ENCODE results near the gene KRTAP4-4.
"Not testable (repeated sequence)": the region's sequence is repeated elsewhere in the genome, so short reads cannot be mapped to it uniquely, and the experiment has no call there.

Gene KRTAP4-4

DNA sequence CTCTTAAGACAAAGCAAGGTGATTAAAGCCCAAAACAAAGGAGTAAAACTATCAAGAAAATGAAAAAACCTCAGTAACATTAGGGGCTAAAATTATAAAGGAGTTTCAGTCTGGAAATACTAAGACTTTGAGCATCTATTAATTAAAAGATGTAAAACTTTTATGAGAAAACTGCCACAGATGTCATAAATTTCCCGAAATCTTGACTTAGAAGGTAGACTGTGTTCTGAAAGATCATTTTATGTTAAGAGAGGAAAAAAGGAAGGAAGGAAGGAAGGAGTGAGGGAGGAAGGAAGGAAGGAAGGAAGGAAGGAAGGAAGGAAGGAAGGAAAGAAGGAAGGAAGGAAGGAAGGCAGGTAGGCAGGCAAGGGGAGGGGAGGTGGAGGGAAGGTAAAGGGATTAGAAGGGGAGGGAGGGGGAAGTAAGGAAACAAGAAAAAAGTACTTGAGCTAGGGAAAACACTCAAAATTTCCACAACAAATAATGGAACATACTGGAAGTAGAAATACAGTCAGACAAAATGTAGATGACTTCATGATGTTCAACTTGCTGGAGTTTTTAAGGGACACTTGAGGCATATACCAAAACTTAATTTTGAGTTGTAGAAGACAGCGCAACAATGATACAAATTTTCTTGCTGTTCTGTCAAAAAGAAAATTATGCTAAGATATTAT is 12.9 kb downstream of the KRTAP4-4 start:
- DNase-seq, result no peak

DNA sequence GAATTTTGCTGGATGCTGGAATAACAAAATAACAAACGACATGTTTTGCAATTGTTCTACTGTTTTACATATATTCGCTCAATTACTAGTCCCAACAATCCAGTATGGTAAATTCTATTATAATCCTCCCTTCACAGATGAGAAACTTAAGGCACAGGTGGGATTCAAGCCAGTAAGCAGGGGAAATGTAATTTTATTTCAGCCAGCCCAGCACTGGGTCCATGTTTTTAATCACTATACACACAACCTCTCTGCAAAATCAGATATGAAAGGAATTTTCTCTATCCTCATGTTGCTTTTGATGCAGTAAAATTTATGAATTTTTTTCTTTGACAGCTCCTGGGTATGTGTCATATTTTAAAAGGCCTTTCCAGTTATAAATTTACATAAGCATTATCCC is 15.3 kb downstream of the KRTAP4-4 start:
- no peak for DNase-seq

DNA sequence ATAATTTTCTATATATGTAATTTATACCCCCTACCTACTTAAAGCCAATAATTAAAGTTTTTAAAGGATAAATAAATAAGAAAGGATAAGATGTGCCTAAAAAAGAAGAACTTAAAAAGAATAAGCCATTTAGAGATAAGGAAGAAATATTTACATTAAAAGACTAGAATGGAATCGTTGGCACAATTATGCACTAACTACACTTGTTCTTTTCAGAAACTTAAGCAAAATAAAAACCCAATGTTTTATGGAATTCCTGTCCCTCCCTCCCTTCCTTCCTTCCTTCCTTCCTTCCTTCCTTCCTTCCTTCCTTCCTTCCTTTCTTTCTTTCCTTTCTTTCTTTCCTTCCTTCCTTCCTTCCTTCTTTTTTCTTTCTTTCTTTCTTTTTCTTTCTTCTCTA is 15.7 kb downstream of the KRTAP4-4 start:
- DNase-seq, result no peak

DNA sequence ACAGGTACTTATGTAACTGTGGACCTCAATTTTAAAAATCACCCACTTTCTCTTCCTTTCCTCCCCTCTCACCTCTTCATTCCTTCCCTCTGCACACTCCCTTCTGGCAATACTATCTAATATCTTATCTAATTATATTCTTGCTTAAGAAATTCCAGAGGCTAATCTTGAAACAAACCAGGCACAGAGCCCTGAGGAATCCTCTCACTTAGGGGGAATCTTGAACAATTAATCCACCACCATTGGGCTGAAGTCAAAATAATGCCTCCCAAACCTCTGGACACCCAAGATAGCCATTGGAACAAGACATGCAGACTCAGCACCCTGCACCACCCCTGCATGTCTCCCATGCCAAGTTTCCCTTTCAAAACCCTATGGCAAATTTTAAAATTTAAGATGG is 19.2 kb downstream of the KRTAP4-4 start:
- no peak for DNase-seq

DNA sequence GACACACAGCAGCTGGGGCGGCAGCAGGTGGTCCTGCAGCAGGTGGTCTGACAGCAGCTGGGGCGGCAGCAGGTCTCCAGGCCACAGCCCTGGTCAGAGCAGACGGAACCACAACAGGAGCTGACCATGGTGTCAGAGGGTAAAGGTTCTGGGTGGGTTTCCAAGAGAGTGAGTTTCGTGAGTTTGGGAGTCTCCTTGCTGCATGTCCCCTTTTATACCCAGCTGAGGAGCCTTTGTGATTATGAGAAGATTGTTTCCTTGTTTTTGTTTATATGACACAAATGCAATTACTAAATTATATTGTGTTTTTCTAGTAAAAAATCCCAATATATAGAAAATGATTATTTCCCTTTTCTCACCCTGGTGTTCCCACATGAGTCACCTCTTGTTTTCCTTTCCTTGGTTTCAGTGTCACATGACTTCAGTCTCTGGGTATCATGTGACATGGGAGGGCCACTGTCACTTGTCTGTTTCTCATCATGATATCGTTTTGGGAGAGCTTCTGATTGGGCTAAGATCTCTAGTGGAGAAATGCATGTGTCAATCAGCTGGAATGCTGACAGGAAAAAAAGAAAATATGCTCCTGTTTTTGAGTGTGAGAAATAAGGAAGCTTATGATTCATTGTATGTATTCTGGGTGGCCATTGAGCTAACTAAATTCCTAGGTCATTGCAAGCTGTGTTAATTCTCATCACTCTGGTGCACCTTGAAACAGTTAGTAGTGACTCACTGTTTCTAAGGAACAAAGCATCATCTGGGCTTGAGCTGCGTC is 20.0 kb downstream of the KRTAP4-4 start, which contains the start of gene KRTAP4-6:
Gene KRTAP4-6, minus strand, starts transcription at position 185 of the 772 bp plus-strand sequence. Its CDS starts 57 bp downstream, at position 128.
- DNase-seq, result no peak

DNA sequence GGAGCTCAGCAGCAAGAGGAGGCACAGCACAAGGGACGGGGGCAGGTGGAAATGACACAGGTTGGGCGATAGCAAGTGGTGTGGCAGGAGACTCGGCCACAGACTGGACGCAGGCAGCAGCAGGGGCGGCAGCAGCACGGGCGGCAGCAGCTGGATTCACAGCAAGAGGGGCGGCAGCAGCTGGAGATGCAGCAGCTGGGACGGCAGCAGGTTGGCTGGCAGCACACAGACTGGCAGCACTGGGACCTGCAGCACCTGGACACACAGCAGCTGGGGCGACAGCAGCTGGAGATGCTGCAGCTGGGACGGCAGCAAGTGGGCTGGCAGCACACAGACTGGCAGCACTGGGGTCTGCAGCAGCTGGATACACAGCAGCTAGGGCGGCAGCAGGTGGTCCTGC is 20.7 kb downstream of the KRTAP4-4 start:
- DNase-seq, result not testable (repeated sequence)

DNA sequence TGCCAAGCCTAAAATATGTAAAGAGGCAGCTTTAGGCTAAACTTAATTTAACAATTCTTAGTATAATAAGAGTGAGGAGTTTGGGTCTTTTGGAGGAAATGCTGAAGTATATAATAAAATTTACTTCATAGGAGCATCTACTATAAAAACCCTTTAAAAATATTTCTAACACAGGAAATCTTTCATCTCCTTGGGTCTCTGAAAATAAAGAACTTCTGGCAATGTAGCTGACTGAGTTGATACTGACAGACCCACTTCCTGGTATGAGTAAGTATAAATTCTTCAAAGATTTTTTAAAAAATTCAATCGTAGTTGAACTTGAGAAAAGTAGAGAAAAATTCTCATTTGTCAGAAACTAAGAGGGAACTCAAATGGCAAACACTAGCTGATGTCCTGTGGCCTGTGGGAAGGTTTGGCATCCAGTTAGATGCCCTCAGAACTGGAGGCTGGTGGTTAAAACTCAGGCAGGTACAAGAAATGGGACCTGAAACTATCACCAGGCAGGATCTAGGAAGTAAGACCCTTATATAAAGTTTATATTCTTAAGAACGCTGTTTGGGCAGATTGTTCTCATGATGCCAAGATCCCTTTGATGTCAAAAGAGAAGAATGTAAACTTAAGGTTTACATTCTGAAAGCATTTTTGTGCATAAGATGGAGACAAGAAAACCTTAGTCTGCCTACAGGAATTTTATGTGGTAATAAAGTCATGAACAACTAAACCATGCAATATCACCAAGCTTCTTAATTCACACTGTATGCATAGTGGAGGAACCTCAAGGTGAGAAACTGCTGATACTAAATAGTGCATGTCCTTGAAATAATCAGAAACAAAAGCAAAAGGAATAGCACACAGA is 26.4 kb downstream of the KRTAP4-4 start:
- no peak for DNase-seq

DNA sequence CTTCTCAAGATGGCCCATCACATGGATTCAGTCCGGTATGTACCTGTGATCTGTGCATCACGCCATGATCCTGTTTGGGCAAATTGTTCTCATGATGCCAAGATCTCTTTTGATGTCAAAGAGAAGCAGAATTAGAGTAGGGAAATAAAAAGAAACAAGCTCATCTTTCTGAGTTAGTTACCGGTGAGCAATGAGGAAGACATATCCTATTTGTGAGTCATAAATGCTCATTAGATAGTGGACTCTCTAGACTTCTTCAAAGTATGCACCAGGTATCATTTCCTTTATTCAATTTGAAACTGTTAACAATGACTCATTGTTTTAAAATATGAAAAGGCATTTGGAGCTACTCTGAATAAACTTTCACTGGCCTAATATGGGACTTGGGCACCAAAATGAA is 28.6 kb downstream of the KRTAP4-4 start:
- DNase-seq, result no peak

DNA sequence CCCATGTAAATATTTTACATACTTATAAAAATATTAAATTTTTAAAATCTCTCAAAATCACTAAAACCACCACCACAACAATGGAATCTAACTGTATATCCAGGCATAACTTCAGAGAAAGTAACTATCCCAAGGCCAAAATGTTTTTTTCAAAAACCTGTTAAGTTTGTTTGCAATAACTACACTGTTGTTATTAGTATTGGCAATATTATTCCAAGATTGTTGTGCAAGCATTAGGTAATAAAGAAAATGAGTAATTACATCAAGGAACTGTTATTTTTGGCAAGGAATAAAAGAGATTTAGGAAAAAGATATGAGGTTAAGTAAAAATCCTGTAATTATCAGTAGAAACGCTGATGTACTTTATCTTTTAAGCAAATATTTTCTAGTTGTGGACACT is 33.2 kb downstream of the KRTAP4-4 start:
- no peak for DNase-seq

DNA sequence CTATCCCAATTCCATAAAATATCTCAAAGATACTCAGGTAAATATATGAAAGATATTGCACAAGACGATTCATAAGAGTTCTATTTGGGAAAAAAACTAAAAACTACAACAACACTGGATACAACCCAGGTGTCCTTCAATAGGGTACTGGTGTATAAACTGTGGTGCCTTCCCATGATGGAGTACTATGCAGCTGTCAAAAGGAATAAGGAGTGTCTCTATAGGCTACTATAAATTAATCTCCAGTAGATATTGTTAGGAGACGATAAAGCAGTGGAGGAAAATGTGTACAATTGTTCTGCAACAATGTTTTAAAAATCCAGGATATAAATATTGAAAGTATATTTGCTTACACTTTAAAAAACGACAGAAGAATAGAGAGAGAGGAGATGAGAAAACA is 34.1 kb downstream of the KRTAP4-4 start:
- DNase-seq, result no peak

DNA sequence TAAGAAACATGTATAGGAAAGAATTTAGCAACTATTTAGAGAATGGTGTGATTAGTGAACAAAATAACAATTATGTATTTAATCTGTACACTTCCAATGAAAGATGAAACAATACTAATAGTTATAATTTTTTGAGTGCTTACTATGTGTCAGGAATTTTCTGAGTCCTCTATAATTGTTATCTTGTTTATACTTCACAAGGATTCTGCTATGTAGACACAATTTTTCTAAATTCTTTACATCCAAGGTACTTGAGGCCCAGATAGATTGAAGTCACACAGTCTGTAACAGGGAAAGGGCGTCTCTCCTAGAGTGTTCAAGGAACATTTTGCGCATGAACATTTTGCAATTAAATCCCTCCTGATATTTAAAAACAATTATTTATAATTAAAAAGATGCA is 35.5 kb downstream of the KRTAP4-4 start:
- DNase-seq, result no peak

DNA sequence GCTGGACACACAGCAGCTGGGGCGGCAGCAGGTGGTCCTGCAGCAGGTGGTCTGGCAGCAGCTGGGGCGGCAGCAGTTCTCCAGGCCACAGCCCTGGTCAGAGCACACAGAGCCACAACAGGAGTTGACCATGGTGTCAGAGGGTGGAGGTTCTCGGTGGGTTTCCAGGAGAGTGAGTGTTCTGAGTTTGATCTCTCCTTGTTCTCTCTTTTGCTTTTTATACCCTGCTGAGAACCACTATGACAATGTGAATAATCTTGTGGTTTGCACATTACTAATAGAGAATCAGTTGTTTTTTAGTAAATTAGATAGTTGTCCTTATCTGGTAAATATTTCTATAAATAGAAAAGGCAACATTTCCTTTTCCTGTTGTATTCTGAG is 36.6 kb downstream of the KRTAP4-4 start, which contains the start of gene KRTAP4-12:
Gene KRTAP4-12, minus strand, starts transcription at position 192 of the 381 bp plus-strand sequence. Its CDS starts 60 bp downstream, at position 132.
- DNase-seq, result not testable (repeated sequence)

DNA sequence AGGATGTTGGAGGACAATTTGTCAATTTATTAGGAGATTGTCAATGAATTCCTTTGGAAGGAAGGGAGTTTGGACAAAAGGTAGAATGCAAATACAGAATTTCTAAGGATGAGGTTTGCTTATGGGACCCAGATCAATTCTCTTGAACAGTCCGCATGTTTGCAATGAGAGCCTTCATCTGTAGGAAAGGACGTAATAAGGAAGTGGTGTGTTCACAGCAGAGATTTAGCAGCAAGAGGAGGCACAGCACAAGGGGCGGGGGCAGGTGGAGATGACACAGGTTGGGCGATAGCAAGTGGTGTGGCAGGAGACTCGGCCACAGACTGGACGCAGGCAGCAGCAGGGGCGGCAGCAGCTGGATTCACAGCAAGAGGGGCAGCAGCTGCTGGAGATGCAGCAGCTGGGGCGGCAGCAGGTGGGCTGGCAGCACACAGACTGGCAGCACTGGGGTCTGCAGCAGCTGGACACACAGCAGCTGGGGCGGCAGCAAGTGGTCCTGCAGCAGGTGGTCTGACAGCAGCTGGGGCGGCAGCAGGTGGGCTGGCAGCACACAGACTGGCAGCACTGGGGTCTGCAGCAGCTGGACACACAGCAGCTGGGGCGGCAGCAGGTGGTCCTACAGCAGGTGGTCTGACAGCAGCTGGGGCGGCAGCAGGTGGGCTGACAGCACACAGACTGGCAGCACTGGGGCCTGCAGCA is 37.1 kb downstream of the KRTAP4-4 start:
- DNase-seq, result not testable (repeated sequence)

DNA sequence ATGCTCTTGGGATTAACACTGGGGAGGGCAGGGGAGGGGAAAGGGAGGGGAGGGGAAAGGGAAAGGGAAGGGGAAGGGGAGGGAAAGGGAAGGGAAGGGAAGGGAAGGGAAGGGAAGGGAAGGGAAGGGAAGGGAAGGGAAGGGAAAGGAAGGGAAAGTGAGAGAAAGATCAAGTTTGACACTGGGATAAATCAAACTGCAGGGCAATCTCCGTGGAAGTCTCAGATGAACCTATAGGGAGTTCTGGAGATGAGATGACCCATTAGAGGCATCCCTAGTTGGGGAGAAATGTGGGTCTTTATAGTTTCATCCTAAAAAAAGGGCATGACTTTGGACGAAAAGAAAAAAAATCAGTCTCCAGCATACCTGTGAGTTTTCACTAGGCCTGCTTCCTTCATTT is 38.8 kb downstream of the KRTAP4-4 start:
- DNase-seq, result no peak

DNA sequence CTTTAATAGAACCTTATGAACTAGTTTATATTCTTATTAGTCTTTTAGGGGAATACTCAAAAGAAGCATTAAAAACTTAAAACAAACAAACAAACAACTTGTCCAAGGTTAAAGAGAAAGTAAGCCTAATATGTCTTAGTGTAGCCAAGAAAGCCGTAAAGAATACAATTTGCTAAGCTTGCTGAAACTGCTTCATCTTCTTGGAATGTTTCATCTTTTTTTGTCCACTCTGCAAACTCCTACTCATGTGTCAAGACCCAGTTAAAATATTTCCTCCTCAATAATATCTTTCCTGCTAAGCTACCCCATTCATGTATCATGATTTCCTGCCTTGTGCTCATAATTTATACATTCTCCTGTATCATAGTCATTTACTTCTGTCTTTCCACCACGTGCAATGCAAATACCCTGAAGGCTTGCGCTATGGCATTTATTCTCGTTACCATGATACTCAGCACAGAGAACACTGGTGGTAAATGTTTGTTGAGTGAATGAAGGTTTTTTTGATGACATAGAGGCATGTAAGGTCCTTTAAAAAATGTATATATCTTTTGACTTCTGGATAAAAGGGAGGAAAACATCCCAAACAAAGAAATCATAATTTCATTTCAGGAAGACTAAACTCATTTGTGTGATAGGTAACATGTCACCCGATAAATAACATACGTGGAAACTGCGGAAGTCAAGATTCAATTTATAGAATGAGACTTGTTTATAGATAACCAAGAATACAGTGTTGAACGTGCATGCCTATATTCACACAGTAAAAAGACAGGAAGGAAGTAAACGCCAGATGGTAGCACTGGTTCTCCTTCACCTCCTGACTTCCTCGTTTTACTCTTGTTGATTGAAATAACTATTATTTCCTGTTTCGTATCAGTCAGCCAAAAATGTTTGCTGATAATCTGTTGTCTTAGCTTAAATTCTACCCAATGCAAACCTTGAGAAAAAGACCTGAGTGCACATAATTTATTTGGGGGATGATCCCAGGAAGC is 40.6 kb downstream of the KRTAP4-4 start:
- DNase-seq, result not testable (repeated sequence)

DNA sequence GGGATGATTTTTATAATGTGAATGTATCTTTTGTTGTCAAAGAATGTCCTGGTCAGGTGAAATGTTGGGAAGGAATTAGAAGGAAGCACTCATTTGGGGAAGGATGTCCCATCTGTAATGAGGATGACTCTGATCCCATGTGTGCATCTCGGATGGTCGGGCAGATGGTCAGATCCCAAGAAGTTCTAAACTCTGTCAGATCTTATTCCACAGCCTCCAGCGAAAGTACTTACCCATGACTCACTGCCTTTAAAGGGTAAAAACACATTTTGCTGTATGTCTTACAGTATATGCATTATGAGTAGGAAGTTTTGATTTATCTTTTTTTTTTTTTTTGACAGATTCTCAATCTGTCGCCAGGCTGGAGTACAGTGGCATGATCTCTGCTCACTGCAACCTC is 41.8 kb downstream of the KRTAP4-4 start:
- no peak for DNase-seq

DNA sequence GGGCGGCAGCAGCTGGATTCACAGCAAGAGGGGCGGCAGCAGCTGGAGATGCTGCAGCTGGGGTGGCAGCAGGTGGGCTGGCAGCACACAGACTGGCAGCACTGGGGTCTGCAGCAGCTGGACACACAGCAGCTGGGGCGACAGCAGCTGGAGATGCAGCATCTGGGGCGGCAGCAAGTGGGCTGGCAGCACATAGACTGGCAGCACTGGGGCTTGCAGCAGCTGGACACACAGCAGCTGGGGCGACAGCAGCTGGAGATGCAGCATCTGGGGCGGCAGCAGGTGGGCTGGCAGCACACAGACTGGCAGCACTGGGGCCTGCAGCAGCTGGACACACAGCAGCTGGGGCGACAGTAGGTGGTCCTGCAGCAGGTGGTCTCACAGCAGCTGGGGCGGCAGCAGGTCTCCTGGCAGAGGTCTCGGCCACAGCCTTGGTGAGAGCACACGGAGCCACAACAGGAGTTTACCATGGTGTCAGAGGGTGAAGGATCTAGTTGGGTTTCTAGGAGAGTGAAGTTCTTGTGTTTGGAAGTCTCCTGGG is 42.6 kb downstream of the KRTAP4-4 start, which contains the start of gene KRTAP4-11:
Gene KRTAP4-11, minus strand, starts transcription at position 528 of the 541 bp plus-strand sequence. Its CDS starts 58 bp downstream, at position 470.
- not testable (repeated sequence) for DNase-seq

DNA sequence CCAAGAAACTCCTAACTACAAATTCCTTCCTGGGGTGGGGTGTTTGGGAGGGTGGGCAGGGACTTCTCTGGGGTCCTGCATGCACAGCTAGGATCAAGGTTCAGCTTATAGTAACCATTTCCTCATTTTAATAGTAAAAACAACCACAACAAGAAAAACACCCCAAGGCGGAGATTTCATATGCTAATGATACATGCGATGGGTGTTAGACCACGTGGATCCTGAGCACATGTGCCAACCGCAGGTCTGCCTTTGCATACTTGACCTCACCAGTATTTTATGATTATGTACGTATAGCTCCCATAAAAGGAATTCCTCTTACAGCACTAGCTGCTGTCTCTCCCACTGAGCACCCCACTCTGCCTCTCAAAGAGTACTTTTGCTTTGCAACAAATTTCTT is 44.3 kb downstream of the KRTAP4-4 start:
- no peak for DNase-seq

DNA sequence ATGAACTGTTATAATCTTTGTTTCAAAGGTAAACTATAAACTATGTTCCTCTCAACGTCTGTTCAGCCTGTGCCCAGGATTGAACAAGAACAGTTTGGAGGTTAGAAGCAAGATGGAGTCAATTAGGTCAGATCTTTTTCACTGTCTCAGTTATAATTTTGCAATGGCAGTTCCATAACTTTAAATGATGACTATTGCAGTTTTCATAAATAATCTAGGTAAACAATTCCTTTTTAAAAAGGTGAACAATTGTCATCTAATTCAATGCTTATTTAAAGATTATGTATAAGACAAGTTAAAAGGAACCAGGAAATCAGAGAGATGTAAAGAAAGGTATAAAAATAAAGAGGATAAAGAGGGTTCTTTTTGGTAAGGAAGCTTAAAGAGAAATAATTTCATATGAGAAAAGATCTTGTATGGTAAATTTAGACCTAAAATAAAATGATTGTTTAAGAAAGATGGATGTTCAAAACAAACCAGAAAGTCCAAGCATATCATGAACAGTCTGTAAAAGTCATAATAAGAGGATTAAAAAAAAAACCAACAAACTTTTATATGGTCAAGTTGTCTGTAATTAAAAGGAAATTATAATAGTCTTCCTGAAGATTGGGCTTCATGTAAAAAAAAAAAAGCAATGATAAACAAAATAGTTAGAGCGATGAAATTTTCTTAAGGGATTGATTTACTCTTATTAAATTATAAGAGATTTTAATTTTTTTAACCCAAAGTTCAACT is 49.2 kb downstream of the KRTAP4-4 start:
- DNase-seq, result no peak

Data from C1 segment of cervical spinal cord (tissue), 14 donors.